ENCODE results near the gene TEX38.

TEX38 gene

GRCh38 chr1:46646844-46647243, 24.8 kb upstream of the TEX38 start:
- TF ChIP-seq MAX (IDR thresholded peaks at IDR 0.05) (no peak), ZBTB7A (IDR thresholded peaks at IDR 0.05; ENCODE audit: low read depth) (no peak), REST (IDR thresholded peaks at IDR 0.05; ENCODE audit: low read depth) (no peak), CEBPB (IDR thresholded peaks at IDR 0.05) (no peak), YY1 (IDR thresholded peaks at IDR 0.05; ENCODE audit: low read depth) (no peak), TEAD4 (IDR thresholded peaks at IDR 0.05) (no peak), NFIC (IDR thresholded peaks at IDR 0.05) (no peak), EP300 (IDR thresholded peaks at IDR 0.05; ENCODE audit: borderline replicate concordance) (no peak), FOXM1 (IDR thresholded peaks at IDR 0.05; ENCODE audit: borderline replicate concordance, low read depth) (no peak), EGR1 (IDR thresholded peaks at IDR 0.05) (no peak), USF1 (IDR thresholded peaks at IDR 0.05) (no peak)

- TF ChIP-seq CREB1 (IDR thresholded peaks at IDR 0.05; ENCODE audit: low read depth), result no peak
- no peak for TF ChIP-seq ZBTB7A (IDR thresholded peaks at IDR 0.05; ENCODE audit: low read depth)
- no peak for TF ChIP-seq TAF1 (IDR thresholded peaks at IDR 0.05; ENCODE audit: low read depth)
- no peak for TF ChIP-seq EP300 (IDR thresholded peaks at IDR 0.05; ENCODE audit: borderline replicate concordance)
- no peak for TF ChIP-seq TEAD4 (IDR thresholded peaks at IDR 0.05)
- TF ChIP-seq NFIC (IDR thresholded peaks at IDR 0.05), result no peak
- TF ChIP-seq USF1 (IDR thresholded peaks at IDR 0.05), result no peak
- no peak for TF ChIP-seq CEBPB (IDR thresholded peaks at IDR 0.05)
- no peak for TF ChIP-seq REST (IDR thresholded peaks at IDR 0.05; ENCODE audit: low read depth)
- no peak for TF ChIP-seq YY1 (IDR thresholded peaks at IDR 0.05; ENCODE audit: low read depth)
- TF ChIP-seq TCF12 (IDR thresholded peaks at IDR 0.05; ENCODE audit: low read depth), result no peak
- TF ChIP-seq MAX (IDR thresholded peaks at IDR 0.05), result no peak
- no peak for TF ChIP-seq EGR1 (IDR thresholded peaks at IDR 0.05)
These were observed 24.0 kb upstream of the TEX38 start for GRCh38 chr1:46647611-46648010.

GRCh38 chr1:46649764-46650163, 21.9 kb upstream of the TEX38 start:
- TF ChIP-seq CEBPB (IDR thresholded peaks at IDR 0.05) (no peak), TAF1 (IDR thresholded peaks at IDR 0.05; ENCODE audit: low read depth) (no peak), TEAD4 (IDR thresholded peaks at IDR 0.05) (no peak), CREB1 (IDR thresholded peaks at IDR 0.05; ENCODE audit: low read depth) (no peak), MAX (IDR thresholded peaks at IDR 0.05) (no peak), USF1 (IDR thresholded peaks at IDR 0.05) (no peak), EP300 (IDR thresholded peaks at IDR 0.05; ENCODE audit: borderline replicate concordance) (no peak), ZBTB7A (IDR thresholded peaks at IDR 0.05; ENCODE audit: low read depth) (no peak), FOXM1 (IDR thresholded peaks at IDR 0.05; ENCODE audit: borderline replicate concordance, low read depth) (no peak), REST (IDR thresholded peaks at IDR 0.05; ENCODE audit: low read depth) (no peak), NFIC (IDR thresholded peaks at IDR 0.05) (no peak), TCF12 (IDR thresholded peaks at IDR 0.05; ENCODE audit: low read depth) (no peak), EGR1 (IDR thresholded peaks at IDR 0.05) (no peak), YY1 (IDR thresholded peaks at IDR 0.05; ENCODE audit: low read depth) (no peak)

GRCh38 chr1:46650491-46650890, 21.2 kb upstream of the TEX38 start:
- no peak for TF ChIP-seq CEBPB (IDR thresholded peaks at IDR 0.05)
- no peak for TF ChIP-seq USF1 (IDR thresholded peaks at IDR 0.05)
- no peak for TF ChIP-seq MAX (IDR thresholded peaks at IDR 0.05)
- no peak for TF ChIP-seq REST (IDR thresholded peaks at IDR 0.05; ENCODE audit: low read depth)
- TF ChIP-seq EP300 (IDR thresholded peaks at IDR 0.05; ENCODE audit: borderline replicate concordance), result no peak
- no peak for TF ChIP-seq YY1 (IDR thresholded peaks at IDR 0.05; ENCODE audit: low read depth)
- no peak for TF ChIP-seq RAD21 (IDR thresholded peaks at IDR 0.05; ENCODE audit: low read depth)
- no peak for TF ChIP-seq CREB1 (IDR thresholded peaks at IDR 0.05; ENCODE audit: low read depth)
- no peak for TF ChIP-seq TCF12 (IDR thresholded peaks at IDR 0.05; ENCODE audit: low read depth)
- no peak for TF ChIP-seq TEAD4 (IDR thresholded peaks at IDR 0.05)
- TF ChIP-seq NFIC (IDR thresholded peaks at IDR 0.05), result no peak
- TF ChIP-seq EGR1 (IDR thresholded peaks at IDR 0.05), result no peak
- TF ChIP-seq ZBTB7A (IDR thresholded peaks at IDR 0.05; ENCODE audit: low read depth), result no peak
- TF ChIP-seq TAF1 (IDR thresholded peaks at IDR 0.05; ENCODE audit: low read depth), result no peak
- TF ChIP-seq FOXM1 (IDR thresholded peaks at IDR 0.05; ENCODE audit: borderline replicate concordance, low read depth), result no peak

Data from Ishikawa (cell line).